B cell (primary cell): ENCODE measurements around the gene PTGFRN. TPM values are rescaled to one million over a fixed set of nuclear protein-coding genes. Genes with fewer than 3 reads are reported as not detected.
"Not testable (repeated sequence)": the region's sequence is repeated elsewhere in the genome, so short reads cannot be mapped to it uniquely, and the experiment has no call there.

Experiments
- ATAC-seq: fragments of 200-7000 bp; cut with Tn5 transposase; one replicate; pipeline ENCODE4 v1.10.0; 2021; ENCODE audit warnings: low read depth, mild to moderate bottlenecking, moderate number of reproducible peaks, moderate library complexity
- CTCF ChIA-PET: fragments of 350-600 bp; sonication (Branson Sonifier 250); formaldehyde crosslinking; loops from one replicate; lab custom pipeline; 2021; ENCODE audit warnings: antibody characterized with exemption, inconsistent platforms; lab: Charles Lee
- POLR2A ChIA-PET: fragments of 350-600 bp; sonication (Branson Sonifier 250); formaldehyde crosslinking; loops from one replicate; lab custom pipeline; 2021; ENCODE audit warnings: antibody characterized with exemption; lab: Charles Lee
- DNase-seq: peaks from one replicate; pipeline ENCODE4 v3.0.0; 2013
- H2AFZ ChIP-seq: 2 replicates; pipeline ENCODE4 v1.6.1; 2012; ENCODE audit warnings: mild to moderate bottlenecking, low read depth, low read length; ENCODE audit not compliant: insufficient read depth, poor library complexity, severe bottlenecking
- H3K27ac ChIP-seq, 2 donors: 1 replicate in 1 of 2; 2 replicates in 1 of 2; pipeline ENCODE4 v1.5.1; 2012 to 2013; ENCODE audit warnings: low read length in 2 of 2, mild to moderate bottlenecking in 2 of 2, moderate library complexity in 1 of 2
- H3K27me3 ChIP-seq, 4 experiments: fragments of 200-600 bp in 1 of 4; sonication (generic) in 1 of 4; replicated peaks in 1 of 4; 1 replicate in 2 of 4; 2 replicates in 2 of 4; pipeline versions ENCODE4 v1.6.1 to v1.7.0; 2013 to 2016; ENCODE audit warnings: low read length in 3 of 4, mild to moderate bottlenecking in 2 of 4, mixed read lengths in 1 of 4, moderate library complexity in 1 of 4; ENCODE audit not compliant: insufficient read depth in 4 of 4, control insufficient read depth in 3 of 4; ENCODE audit errors: control extremely low read depth in 1 of 4
- H3K36me3 ChIP-seq, 2 experiments: replicated peaks in 1 of 2; 1 replicate in 1 of 2; 2 replicates in 1 of 2; pipeline versions ENCODE4 v1.6.1 to v1.7.1; 2013; ENCODE audit warnings: low read length in 1 of 2; ENCODE audit not compliant: insufficient read depth in 2 of 2, control insufficient read depth in 1 of 2; ENCODE audit errors: control extremely low read depth in 1 of 2, extremely low read depth in 1 of 2
- H3K4me1 ChIP-seq, 2 donors: fragments of 200-600 bp in 1 of 2; sonication (generic) in 1 of 2; 1 replicate in 1 of 2; 2 replicates in 1 of 2; pipeline versions ENCODE4 v1.5.1 to v1.6.1; 2013 to 2017; ENCODE audit warnings: low read length in 2 of 2; ENCODE audit not compliant: control insufficient read depth in 2 of 2, insufficient read depth in 2 of 2
- H3K4me2 ChIP-seq: replicated peaks from 2 replicates; pipeline ENCODE3; 2012; ENCODE audit warnings: mild to moderate bottlenecking, low read depth, low read length; ENCODE audit not compliant: poor library complexity, severe bottlenecking
- H3K4me3 ChIP-seq, 5 experiments: fragments of 200-600 bp in 1 of 5; sonication (generic) in 1 of 5; 1 replicate in 3 of 5; 2 replicates in 2 of 5; pipeline versions ENCODE4 v1.5.1 to v1.7.0; 2011 to 2016; ENCODE audit warnings: low read length in 4 of 5, mild to moderate bottlenecking in 4 of 5, low read depth in 2 of 5, control low read depth in 1 of 5, moderate library complexity in 1 of 5; ENCODE audit not compliant: insufficient read depth in 1 of 5; ENCODE audit errors: control extremely low read depth in 1 of 5, extremely low read depth in 1 of 5
- H3K79me2 ChIP-seq: fragments of 200-600 bp; sonication (generic); one replicate; pipeline ENCODE4 v1.6.0; 2016; ENCODE audit warnings: low read length; ENCODE audit not compliant: control insufficient read depth, insufficient read depth
- H3K9ac ChIP-seq: fragments of 200-600 bp; sonication (generic); 2 replicates; pipeline ENCODE4 v1.6.1; 2017; ENCODE audit warnings: mild to moderate bottlenecking, low read length, moderate library complexity
- H3K9me3 ChIP-seq, 3 donors: one replicate each; pipeline versions ENCODE4 v1.6.1 to v1.7.1; 2013; ENCODE audit warnings: low read length in 2 of 3; ENCODE audit not compliant: control insufficient read depth in 2 of 3, insufficient read depth in 1 of 3; ENCODE audit errors: control extremely low read depth in 1 of 3
- H4K20me1 ChIP-seq: 2 replicates; pipeline ENCODE4 v1.6.0; 2012; ENCODE audit warnings: mild to moderate bottlenecking, low read length; ENCODE audit not compliant: insufficient read depth, control insufficient read depth, poor library complexity, severe bottlenecking
- H3K27ac Mint-ChIP-seq: one replicate; pipeline ENCODE4 v1.8.0; 2021; ENCODE audit warnings: mixed read lengths
- H3K27me3 Mint-ChIP-seq: one replicate; pipeline ENCODE4 v1.8.0; 2021; ENCODE audit warnings: mixed read lengths
- H3K4me1 Mint-ChIP-seq: one replicate; pipeline ENCODE4 v1.8.0; 2021; ENCODE audit warnings: mixed read lengths
- H3K4me3 Mint-ChIP-seq: one replicate; pipeline ENCODE4 v1.8.0; 2021; ENCODE audit warnings: mixed read lengths
- H3K9me3 Mint-ChIP-seq: one replicate; pipeline ENCODE4 v1.8.0; 2022; ENCODE audit warnings: mixed read lengths; ENCODE audit not compliant: insufficient read depth
- EZH2 ChIP-seq: IDR thresholded peaks from 2 replicates; pipeline ENCODE4 v1.6.1; 2012; ENCODE audit warnings: borderline replicate concordance, low read depth, mild to moderate bottlenecking, moderate library complexity, low read length; ENCODE audit not compliant: insufficient read depth, poor library complexity, severe bottlenecking
- WGBS: methylation state at CpG from one replicate; pipeline ENCODE4 v1.1.5; 2013; ENCODE audit warnings: missing lambda C conversion rate; ENCODE audit not compliant: insufficient coverage; 5-methylcytosine and 5-hydroxymethylcytosine counted together
- intact Hi-C: fragments of 100-400 bp; cut with micrococcal nuclease; formaldehyde crosslinking; loops from one replicate; pipeline ENCODE4 v1.10.0; 2022
- polyA plus RNA-seq: library from polyadenylated mRNA; depleted of rRNA; stranded (reverse); fragments of >200 nt; gene quantifications from 2 replicates; pipeline ENCODE4 v1.2.3, GENCODE V29; 2012
- total RNA-seq, 2 donors: library from RNA; stranded (reverse); fragments of 120-200 nt in 1 of 2; gene quantifications; 1 replicate in 1 of 2; 2 replicates in 1 of 2; pipeline versions ENCODE4 v1.2.3 to v1.2.4, GENCODE V29; 2013 to 2022
- TF ChIP-seq, protein P1 (sequence below): fragments of 200-600 bp; IDR thresholded peaks from one replicate; pipeline ENCODE4 v1.8.0; 2022; ENCODE audit warnings: antibody characterized with exemption, mild to moderate bottlenecking

Gene PTGFRN
- total and polyA plus RNA-seq, 2 donors (not counting 1 experiment from before 2014, with no cell fraction given) = 0.17 TPM; not detected in 1

- no peak for DNase-seq
- H3K4me3 ChIP-seq = no peak overlapping the region
- H3K79me2 ChIP-seq = no peaks in the 10 kb centered on the region
- H4K20me1 ChIP-seq = no peaks in the 10 kb centered on the region
- Mint-ChIP-seq H3K9me3 (no peaks in the 10 kb centered on the region), H3K27me3 (peaks cover 32% of the 10 kb centered on the region), H3K27ac (no peak overlapping the region), H3K4me1 (no peaks in the 10 kb centered on the region), H3K4me3 (no peak overlapping the region)
- no peaks in the 10 kb centered on the region for H3K36me3 ChIP-seq
- no peak for TF ChIP-seq EZH2
- TF ChIP-seq, protein P1, sequence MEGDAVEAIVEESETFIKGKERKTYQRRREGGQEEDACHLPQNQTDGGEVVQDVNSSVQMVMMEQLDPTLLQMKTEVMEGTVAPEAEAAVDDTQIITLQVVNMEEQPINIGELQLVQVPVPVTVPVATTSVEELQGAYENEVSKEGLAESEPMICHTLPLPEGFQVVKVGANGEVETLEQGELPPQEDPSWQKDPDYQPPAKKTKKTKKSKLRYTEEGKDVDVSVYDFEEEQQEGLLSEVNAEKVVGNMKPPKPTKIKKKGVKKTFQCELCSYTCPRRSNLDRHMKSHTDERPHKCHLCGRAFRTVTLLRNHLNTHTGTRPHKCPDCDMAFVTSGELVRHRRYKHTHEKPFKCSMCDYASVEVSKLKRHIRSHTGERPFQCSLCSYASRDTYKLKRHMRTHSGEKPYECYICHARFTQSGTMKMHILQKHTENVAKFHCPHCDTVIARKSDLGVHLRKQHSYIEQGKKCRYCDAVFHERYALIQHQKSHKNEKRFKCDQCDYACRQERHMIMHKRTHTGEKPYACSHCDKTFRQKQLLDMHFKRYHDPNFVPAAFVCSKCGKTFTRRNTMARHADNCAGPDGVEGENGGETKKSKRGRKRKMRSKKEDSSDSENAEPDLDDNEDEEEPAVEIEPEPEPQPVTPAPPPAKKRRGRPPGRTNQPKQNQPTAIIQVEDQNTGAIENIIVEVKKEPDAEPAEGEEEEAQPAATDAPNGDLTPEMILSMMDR = no peak
- intact Hi-C loops = no loop called here
- no peak for ATAC-seq
- CTCF ChIA-PET = no interaction called here
- H3K4me1 ChIP-seq = no peaks in the 10 kb centered on the region
- no peak overlapping the region for H3K9ac ChIP-seq
- POLR2A ChIA-PET = no interaction called here
- peaks cover 0 to 7% (median 0%) of the 10 kb centered on the region in 3 donors for H3K9me3 ChIP-seq
- H3K4me2 ChIP-seq = no peak overlapping the region
- H3K27me3 ChIP-seq = no peaks in the 10 kb centered on the region
- H3K27ac ChIP-seq = no peak overlapping the region
- WGBS = 98% methylated on average over 4 of the region's 6 CpGs
- H2AFZ ChIP-seq = no peak overlapping the region
Observed at GRCh38 chr1:116971965-116972673, 62.4 kb downstream of the PTGFRN start.

DNA sequence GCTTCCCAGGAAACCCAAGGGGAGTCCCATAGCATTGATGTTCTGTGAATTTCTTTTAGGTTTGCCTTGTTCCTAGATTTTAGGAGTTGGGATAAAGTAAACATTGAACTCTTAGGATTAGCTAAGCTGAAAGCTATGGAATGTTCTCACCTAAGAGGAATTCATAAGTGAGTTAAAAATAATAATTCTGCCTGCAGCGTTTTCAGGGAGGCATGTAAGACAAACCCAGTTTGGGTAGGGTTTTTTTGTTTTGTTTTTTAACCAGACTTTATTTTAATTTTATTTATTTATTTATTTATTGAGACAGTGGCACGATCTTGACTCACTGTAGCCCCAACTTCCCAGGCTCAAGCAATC lies 62.9 kb downstream of the PTGFRN start:
- H3K9me3 ChIP-seq = peaks cover 0 to 7% (median 0%) of the 10 kb centered on the region in 3 donors
- no CpG with 5 or more reads among the region's 2 CpGs for WGBS
- H3K27me3 ChIP-seq = no peaks in the 10 kb centered on the region
- no peaks in the 10 kb centered on the region for H3K4me1 ChIP-seq
- Mint-ChIP-seq H3K4me1 (no peaks in the 10 kb centered on the region), H3K27ac (no peak overlapping the region), H3K9me3 (no peaks in the 10 kb centered on the region), H3K4me3 (no peak overlapping the region), H3K27me3 (peaks cover 36% of the 10 kb centered on the region)
- H3K36me3 ChIP-seq = no peaks in the 10 kb centered on the region
- ChIA-PET CTCF (no interaction called here), POLR2A (no interaction called here)
- DNase-seq (no peak), ATAC-seq (no peak)
- no peaks in the 10 kb centered on the region for H3K79me2 ChIP-seq
- no peak overlapping the region for H2AFZ ChIP-seq
- intact Hi-C loops = no loop called here
- TF ChIP-seq, protein P1 = no peak
- TF ChIP-seq EZH2 = no peak
- no peak overlapping the region for H3K4me3 ChIP-seq
- no peak overlapping the region for H3K9ac ChIP-seq
- no peaks in the 10 kb centered on the region for H4K20me1 ChIP-seq
- no peak overlapping the region for H3K4me2 ChIP-seq
- no peak overlapping the region for H3K27ac ChIP-seq

DNA sequence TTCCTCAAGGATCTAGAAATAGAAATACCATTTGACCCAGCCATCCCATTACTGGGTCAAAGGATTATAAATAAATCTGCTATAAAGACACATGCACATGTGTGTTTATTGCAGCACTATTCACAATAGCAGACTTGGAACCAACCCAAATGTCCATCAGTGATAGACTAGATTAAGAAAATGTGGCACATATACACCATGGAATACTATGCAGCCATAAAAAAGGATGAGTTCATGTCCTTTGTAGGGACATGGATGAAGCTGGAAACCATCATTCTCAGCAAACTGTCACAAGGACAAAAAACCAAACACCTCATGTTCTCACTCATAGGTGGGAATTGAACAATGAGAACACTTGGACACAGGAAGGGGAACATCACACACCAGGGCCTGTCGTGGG lies 70.6 kb downstream of the PTGFRN start:
- ATAC-seq, H2AFZ ChIP-seq, H3K4me3 ChIP-seq, DNase-seq, H3K4me2 ChIP-seq, intact Hi-C loops, POLR2A ChIA-PET, H3K9ac ChIP-seq, H3K9me3 Mint-ChIP-seq, H4K20me1 ChIP-seq, H3K27ac ChIP-seq, H3K36me3 ChIP-seq, H3K9me3 ChIP-seq, H3K79me2 ChIP-seq, H3K27ac Mint-ChIP-seq, CTCF ChIA-PET, H3K4me1 ChIP-seq, H3K4me3 Mint-ChIP-seq, H3K4me1 Mint-ChIP-seq, H3K27me3 ChIP-seq: not testable (repeated sequence)
- no CpG with 5 or more reads among the region's 1 CpG for WGBS
- peaks cover 21% of the 10 kb centered on the region for H3K27me3 Mint-ChIP-seq
